Body of pancreas (tissue), 4 donors: ENCODE results near the gene GIT2. TPM values are rescaled to one million over a fixed set of nuclear protein-coding genes. Genes with fewer than 3 reads are reported as not detected.
A peak's percentile ranks its signal among the peaks of the same experiment; 100 is the strongest.
"Not testable (repeated sequence)": the region's sequence is repeated elsewhere in the genome, so short reads cannot be mapped to it uniquely, and the experiment has no call there.

ENCODE experiments used
- ATAC-seq: fragments of 150-250 bp; one replicate; pipeline ENCODE4 v1.9.1; 2016
- DNase-seq, 4 donors: peaks; one replicate each; pipeline ENCODE4 v3.0.0-alpha.2; 2019
- H3K27ac ChIP-seq, 4 donors: fragments of 200-600 bp; sonication (generic); 1 replicate in 3 of 4; 2 replicates in 1 of 4; pipeline versions ENCODE4 v1.5.1 to v1.6.1; 2016 to 2019; ENCODE audit warnings: mild to moderate bottlenecking in 1 of 4, mixed read lengths in 1 of 4, moderate library complexity in 1 of 4
- H3K27me3 ChIP-seq, 2 donors: fragments of 200-600 bp; sonication (generic); one replicate each; pipeline ENCODE4 v1.6.0; 2016; ENCODE audit warnings: mild to moderate bottlenecking in 1 of 2
- H3K36me3 ChIP-seq, 2 donors: fragments of 200-600 bp; sonication (generic); replicated peaks in 1 of 2; 2 replicates each; pipeline ENCODE4 v1.5.1; 2016; ENCODE audit warnings: low read depth in 2 of 2; ENCODE audit not compliant: insufficient read depth in 1 of 2
- H3K4me1 ChIP-seq: fragments of 200-600 bp; sonication (generic); one replicate; pipeline ENCODE4 v1.6.0; 2016
- H3K4me3 ChIP-seq, 2 donors: fragments of 200-600 bp; sonication (generic); 1 replicate in 1 of 2; 2 replicates in 1 of 2; pipeline ENCODE4 v1.5.1; 2016 to 2019
- H3K9me3 ChIP-seq, 3 donors: fragments of 200-600 bp; sonication (generic); 1 replicate in 2 of 3; 2 replicates in 1 of 3; pipeline ENCODE4 v1.5.1; 2016
- POLR2A ChIP-seq, 3 donors: fragments of 450-650 bp; IDR thresholded peaks; one replicate each; pipeline ENCODE4 v1.6.1; 2016; ENCODE audit warnings: antibody characterized with exemption in 3 of 3, mild to moderate bottlenecking in 2 of 3
- WGBS, 2 donors: methylation state at CpG; one replicate each; pipeline ENCODE4 v1.1.5; 2017; 5-methylcytosine and 5-hydroxymethylcytosine counted together
- intact Hi-C: fragments of 100-400 bp; cut with DNase I; formaldehyde crosslinking; loops from one replicate; pipeline ENCODE4 v1.15.1; 2023
- total RNA-seq, 2 donors: library from RNA; depleted of rRNA; stranded (reverse); fragments of >200 nt; gene quantifications; one replicate each; pipeline ENCODE4 v1.1.0, GENCODE V29; 2016
- TF ChIP-seq, protein P1 (sequence below), 7 experiments: fragments of 450-650 bp in 4 of 7; fragments of 200-600 bp in 3 of 7; sonication (generic) in 3 of 7; IDR thresholded peaks; one replicate each; pipeline ENCODE4 v1.5.1; 2016 to 2019; ENCODE audit warnings: antibody characterized with exemption in 7 of 7

GIT2 gene
- total RNA-seq, 2 donors from 2014 or later = 44.4 to 50.1 TPM

DNA sequence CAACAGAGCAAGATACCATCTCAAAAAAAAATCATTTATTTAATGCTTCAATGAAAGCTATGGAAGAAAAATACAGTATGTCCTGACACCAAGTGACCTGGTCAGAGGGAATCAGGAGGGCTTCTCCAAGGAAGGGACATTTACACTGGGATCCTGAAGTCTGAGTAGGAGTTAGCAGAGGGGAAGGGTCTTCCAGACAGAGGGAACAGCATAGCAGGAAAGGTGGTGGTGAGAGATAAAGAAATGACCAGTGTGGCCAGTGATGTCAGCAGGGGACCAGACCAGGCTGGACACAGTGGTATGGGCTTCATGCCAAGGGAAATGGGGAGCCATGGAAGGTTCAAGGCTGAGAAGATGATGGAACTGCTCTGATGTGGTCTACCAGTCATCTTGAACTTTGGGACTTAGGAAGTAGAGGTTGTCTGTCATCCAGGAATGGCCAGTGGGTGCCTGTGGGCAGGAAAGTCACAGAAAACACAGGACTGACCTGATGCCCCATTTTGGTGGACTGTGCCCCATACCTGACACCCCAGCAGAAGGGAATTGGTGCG is 103.9 kb downstream of the GIT2 start:
- no peak for TF ChIP-seq POLR2A (IDR thresholded peaks at IDR 0.05)
- TF ChIP-seq, protein P1, sequence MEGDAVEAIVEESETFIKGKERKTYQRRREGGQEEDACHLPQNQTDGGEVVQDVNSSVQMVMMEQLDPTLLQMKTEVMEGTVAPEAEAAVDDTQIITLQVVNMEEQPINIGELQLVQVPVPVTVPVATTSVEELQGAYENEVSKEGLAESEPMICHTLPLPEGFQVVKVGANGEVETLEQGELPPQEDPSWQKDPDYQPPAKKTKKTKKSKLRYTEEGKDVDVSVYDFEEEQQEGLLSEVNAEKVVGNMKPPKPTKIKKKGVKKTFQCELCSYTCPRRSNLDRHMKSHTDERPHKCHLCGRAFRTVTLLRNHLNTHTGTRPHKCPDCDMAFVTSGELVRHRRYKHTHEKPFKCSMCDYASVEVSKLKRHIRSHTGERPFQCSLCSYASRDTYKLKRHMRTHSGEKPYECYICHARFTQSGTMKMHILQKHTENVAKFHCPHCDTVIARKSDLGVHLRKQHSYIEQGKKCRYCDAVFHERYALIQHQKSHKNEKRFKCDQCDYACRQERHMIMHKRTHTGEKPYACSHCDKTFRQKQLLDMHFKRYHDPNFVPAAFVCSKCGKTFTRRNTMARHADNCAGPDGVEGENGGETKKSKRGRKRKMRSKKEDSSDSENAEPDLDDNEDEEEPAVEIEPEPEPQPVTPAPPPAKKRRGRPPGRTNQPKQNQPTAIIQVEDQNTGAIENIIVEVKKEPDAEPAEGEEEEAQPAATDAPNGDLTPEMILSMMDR (IDR thresholded peaks at IDR 0.05) = no peak
- 91 to 100% methylated on average over 1 of the region's 1 CpG for WGBS, 2 donors
- no peaks in the 10 kb centered on the region for H3K27me3 ChIP-seq
- no peaks in the 10 kb centered on the region for H3K36me3 ChIP-seq
- intact Hi-C loops = no loop called here
- no peaks in the 10 kb centered on the region for H3K9me3 ChIP-seq
- no peak for DNase-seq
- H3K4me3 ChIP-seq = no peak overlapping the region
- H3K4me1 ChIP-seq = no peaks in the 10 kb centered on the region
- ATAC-seq = no peak
- no peak overlapping the region for H3K27ac ChIP-seq

GRCh38 chr12:109891731-109892130 is 104.4 kb downstream of the GIT2 start:
- H3K4me3 ChIP-seq, H3K9me3 ChIP-seq, ATAC-seq, H3K36me3 ChIP-seq, H3K27me3 ChIP-seq, DNase-seq, H3K27ac ChIP-seq, H3K4me1 ChIP-seq, intact Hi-C loops: not testable (repeated sequence)
- 81 to 85% methylated on average over 7 of the region's 7 CpGs for WGBS, 2 donors

- 65 to 80% methylated on average over 13 of the region's 13 CpGs for WGBS, 2 donors
- H3K9me3 ChIP-seq = no peaks in the 10 kb centered on the region
- no peak for TF ChIP-seq POLR2A (IDR thresholded peaks at IDR 0.05)
- TF ChIP-seq, protein P1 (IDR thresholded peaks at IDR 0.05) = no peak
- no peak for ATAC-seq
- no peak for DNase-seq
- no peak overlapping the region for H3K4me3 ChIP-seq
- no peaks in the 10 kb centered on the region for H3K27me3 ChIP-seq
- intact Hi-C loops = no loop called here
- H3K36me3 ChIP-seq = no peaks in the 10 kb centered on the region
- H3K4me1 ChIP-seq = no peaks in the 10 kb centered on the region
- no peak overlapping the region for H3K27ac ChIP-seq
Measured at GRCh38 chr12:109890620-109891170, 105.5 kb downstream of the GIT2 start.

- peak in 1 of 4 donors; percentile 33 for DNase-seq
- WGBS, 2 donors = 55 to 60% methylated on average over 12 of the region's 12 CpGs
Measured at GRCh38 chr12:109888179-109889020, 107.8 kb downstream of the GIT2 start.

DNA sequence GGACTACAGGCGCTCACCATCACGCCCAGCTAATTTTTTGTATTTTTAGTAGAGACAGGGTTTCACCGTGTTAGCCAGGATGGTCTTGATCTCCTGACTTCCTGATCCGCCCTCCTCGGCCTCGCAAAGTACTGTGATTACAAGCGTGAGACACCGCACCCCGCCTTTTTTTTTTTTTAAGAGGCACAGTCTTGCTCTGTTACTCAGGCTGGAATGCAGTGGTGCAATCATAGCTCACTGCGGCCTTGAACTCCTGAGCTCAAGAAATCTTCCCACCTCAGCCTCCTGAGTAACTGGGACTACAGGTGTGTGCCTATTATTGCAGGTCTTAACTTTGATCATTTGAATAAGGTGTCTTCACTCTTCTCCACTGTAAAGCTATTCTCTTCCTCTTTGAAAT is 110.6 kb downstream of the GIT2 start:
- no peaks in the 10 kb centered on the region for H3K27me3 ChIP-seq
- no peak overlapping the region for H3K4me3 ChIP-seq
- 74 to 81% methylated on average over 10 of the region's 10 CpGs for WGBS, 2 donors
- ATAC-seq = no peak
- no peak for DNase-seq
- no peak overlapping the region for H3K27ac ChIP-seq
- peaks cover 6% of the 10 kb centered on the region for H3K4me1 ChIP-seq
- H3K36me3 ChIP-seq = no peaks in the 10 kb centered on the region
- H3K9me3 ChIP-seq = no peaks in the 10 kb centered on the region
- intact Hi-C loops = no loop called here
- no peak for TF ChIP-seq POLR2A (IDR thresholded peaks at IDR 0.05)
- TF ChIP-seq, protein P1 (IDR thresholded peaks at IDR 0.05) = no peak

More at GRCh38 chr12:109888179-109889020, 107.8 kb downstream of the GIT2 start:
- Histone ChIP-seq H3K27ac (peak overlapping the region in 1 of 4 donors; percentile 55), H3K4me3 (no peak overlapping the region), H3K4me1 (no peaks in the 10 kb centered on the region), H3K27me3 (no peaks in the 10 kb centered on the region), H3K36me3 (no peaks in the 10 kb centered on the region), H3K9me3 (no peaks in the 10 kb centered on the region)
- intact Hi-C loops = no loop called here
- peak; percentile 30 for ATAC-seq
- TF ChIP-seq, protein P1 (IDR thresholded peaks at IDR 0.05) = no peak
- TF ChIP-seq POLR2A (IDR thresholded peaks at IDR 0.05) = no peak
